Mucosa of gallbladder (tissue), 1 donor: ENCODE results near the gene KRTAP12-2. TPM values are rescaled to one million over a fixed set of nuclear protein-coding genes. Genes with fewer than 3 reads are reported as not detected.
"Not testable (repeated sequence)": the region's sequence is repeated elsewhere in the genome, so short reads cannot be mapped to it uniquely, and the experiment has no call there.

Experiments used
- DNase-seq: peaks from one replicate; pipeline ENCODE4 v3.0.0-alpha.2; 2020; ENCODE audit warnings: low spot score
- total RNA-seq: library from RNA; stranded (reverse); gene quantifications from one replicate; pipeline ENCODE4 v1.2.1, GENCODE V29; 2021
- donor health status: DM: no; HTN: no; CAD: no.

The KRTAP12-2 gene
- total RNA-seq, 1 donor from 2014 or later = not detected

- DNase-seq = no peak
Observed at GRCh38 chr21:44684483-44684882, 17.8 kb upstream of the KRTAP12-2 start.

DNA sequence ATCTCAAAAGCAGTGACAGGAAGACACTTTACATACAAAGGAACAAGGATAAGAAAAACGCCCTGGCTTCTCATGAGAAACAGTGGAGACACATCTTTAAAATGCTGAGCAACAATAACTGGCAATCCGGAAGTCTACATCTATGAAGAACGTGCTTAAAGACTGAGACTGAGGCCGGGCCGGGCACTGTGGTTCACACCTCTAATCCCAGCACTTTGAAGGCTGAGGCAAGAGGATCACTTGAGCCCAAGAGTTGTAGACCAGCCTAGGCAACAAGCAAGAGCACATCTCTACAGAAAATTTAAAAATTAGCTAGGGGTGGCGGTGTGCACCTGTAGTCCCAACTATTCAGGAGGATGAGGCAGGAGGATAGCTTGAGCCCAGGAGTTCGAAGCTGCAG is 17.4 kb upstream of the KRTAP12-2 start:
- no peak for DNase-seq

DNA sequence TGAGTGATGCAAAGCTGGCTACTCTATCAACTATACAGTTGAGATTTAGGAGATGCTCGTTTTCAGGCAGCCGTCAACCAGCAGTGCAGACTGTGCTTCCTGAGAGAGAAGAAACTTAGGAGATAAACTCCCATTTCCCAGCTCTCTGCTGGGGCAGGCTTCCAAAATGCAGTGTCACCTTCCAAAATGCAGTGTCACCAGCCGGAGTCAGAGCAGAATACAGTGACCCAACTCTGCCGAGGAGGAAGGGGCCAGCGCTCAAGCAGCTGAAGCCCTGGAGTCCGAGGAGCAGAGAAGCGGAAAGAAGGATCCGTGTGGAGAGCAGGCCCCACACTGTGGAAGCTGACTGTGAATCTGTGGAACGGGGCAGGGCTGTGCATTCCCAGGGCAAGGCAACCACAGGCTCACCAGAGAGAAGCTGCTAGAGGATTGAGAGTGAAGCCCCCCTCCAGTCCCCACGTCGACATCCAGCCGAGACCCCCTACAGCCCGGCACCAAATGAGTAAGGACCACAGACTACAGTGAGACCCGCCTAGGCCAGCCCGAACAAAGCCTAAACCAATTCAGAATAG is 15.9 kb upstream of the KRTAP12-2 start:
- no peak for DNase-seq

DNA sequence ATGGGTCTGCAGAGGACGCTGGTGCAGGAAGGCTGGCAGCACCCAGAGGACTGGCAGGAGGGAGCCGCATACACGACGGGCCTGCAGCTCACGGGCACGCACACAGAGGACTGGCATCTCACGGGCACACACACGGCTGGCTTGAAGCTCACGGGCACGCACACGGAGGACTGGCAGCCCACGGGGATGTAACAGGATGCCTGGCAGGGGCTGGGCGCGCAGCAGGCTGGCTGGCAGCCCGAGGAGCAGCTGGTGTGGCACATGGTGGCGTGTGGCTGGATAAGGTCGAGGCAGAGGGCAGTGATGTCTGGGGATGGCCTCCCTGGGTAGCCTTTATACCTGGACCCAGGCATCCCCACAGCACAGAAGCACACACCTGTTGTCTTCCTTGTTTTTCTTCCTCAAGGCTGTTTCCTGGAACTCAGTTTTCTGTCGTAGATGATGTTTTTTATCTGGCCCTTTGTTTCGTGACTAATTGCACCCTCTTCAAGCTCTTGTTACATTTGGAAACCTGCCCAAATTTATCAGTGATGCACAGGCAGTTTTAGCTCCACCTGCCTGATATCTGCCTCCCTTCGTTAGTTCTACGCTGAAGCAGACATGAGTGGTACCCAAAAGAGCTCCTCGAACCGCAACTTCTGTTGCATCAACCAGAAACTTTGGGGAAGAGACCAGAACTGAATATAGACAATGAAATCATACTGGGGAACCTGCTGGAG is 15.3 kb upstream of the KRTAP12-2 start, which contains the start of gene KRTAP12-1:
TSS of gene KRTAP12-1 (minus strand) at position 303 of the 719 bp plus-strand sequence. CDS start at position 263, 40 bp downstream.
- no peak for DNase-seq

GRCh38 chr21:44681152-44681551 is 14.4 kb upstream of the KRTAP12-2 start:
- no peak for DNase-seq

DNA sequence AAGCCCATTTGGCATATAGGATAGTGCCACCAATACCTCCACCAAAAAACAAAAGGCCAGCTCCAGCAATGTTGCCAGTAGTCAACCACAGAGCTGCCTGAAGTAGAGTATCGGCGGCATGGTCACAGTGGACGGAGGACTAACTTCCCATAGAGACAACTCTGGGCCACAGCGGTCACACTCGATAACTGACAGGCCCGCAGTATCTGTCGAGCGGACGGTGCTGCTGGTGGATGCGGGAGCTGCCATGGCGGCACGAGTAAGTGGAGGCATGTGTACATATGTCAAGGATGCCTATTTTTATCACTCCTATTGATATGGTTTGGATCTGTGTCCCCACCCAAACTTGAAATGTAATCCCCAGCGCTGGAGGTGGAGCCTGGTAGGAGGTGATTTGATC is 11.2 kb upstream of the KRTAP12-2 start:
- DNase-seq = no peak

- no peak for DNase-seq
Observed at GRCh38 chr21:44671911-44672310, 5.2 kb upstream of the KRTAP12-2 start.

DNA sequence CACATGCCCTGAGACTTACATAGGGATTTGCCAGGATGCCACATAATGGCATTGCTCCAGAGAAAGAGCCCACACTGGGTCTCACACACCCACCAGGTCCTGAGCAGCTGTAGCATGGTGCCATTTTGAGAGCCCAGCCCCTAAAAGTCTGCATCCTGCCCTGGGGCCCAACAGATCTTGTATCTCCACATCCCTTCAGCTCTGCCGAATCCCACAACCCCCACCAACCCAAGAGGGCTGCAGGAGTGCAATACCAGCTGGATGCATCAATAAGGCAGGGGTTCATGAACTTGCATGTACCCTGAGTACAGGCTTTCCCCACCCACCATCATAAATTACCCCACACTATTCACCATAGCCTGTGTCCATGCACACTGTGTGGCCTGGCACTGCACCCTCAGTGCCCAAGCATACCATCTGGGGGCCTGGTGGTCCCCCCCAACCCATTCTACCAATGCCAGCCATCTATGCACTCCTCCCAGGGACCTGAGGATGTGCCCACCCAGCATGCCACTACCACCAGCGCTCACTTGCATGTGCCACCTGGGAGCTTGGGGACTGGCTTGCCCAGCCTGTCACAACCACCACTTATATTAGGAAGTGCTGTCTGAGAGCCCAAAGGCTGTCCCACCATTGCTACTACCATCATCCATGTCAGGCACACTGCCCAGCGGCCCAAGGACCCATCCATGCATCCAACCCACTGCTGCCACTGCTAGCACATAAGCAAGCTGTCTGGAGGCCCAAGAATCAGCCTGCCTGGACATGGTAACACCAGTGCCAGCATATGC is 4.1 kb upstream of the KRTAP12-2 start:
- no peak for DNase-seq

GRCh38 chr21:44667612-44668011 is 885 bp upstream of the KRTAP12-2 start:
- no peak for DNase-seq

DNA sequence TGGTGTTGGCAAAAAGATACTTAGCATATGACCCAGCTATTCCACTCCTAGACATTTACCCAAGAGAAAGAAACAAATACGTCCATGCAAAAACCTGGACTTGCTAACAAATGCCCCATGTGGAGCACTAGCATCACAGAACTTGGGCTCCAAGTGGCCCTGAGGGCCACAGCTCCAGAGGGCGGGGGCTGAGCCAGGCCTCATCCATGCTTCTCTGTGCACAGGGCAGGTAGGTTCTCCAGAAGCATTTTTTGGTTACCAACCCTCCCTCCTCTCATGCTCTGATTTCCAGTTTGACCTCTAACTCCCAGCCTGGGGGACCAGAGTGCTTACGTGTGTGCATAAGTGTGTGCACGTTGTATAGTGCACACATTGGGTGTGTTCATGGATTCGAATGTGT is 2.0 kb downstream of the KRTAP12-2 start:
- DNase-seq = no peak

DNA sequence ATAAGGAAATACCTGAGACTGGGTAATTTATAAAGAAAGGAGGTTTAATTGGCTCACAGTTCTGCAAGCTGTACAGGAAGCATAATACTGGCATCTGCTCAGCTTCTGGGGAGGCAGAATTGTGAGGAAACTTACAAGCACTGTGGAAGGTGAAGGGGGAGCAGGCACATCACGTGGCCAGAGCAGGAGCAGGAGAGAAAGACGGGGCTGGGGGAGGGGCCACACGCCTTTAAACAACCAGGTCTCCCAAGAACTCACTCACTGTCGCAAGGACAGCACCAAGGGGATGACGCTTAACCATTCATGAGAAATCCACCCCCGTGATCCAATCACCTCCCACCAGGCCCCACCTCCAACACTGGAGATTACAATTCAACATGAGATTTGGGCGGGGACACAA is 5.2 kb downstream of the KRTAP12-2 start:
- not testable (repeated sequence) for DNase-seq

DNA sequence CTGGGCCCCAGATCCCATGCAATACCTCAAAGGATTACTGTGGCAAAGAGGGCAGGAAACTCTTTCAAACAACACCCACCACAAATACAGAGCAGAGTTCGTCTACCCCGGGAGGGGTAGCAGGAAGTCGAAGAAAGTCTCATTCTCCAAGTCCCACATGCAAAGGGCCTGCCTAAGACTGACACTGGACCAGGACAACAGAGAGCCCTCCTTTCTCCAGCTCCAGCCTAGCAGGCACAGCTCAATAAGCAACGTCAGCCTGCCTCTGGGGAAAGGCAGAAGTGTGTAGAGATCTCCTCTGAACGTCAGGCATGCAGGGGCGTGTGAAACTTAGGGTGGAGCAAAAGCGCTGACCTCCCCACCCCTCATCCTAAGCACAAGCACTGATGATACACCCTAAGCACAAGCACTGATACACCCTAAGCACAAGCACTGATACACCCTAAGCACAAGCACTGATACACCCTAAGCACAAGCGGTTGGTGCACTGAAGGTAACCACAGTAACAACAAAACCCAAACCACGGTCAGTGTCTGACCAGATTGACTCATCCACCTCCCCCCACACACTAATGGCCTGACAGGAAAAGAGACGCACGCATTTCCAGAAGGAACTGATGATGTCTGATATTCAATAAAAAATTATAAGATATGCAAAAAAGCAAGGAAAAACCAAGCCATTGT is 7.7 kb downstream of the KRTAP12-2 start:
- DNase-seq = no peak

DNA sequence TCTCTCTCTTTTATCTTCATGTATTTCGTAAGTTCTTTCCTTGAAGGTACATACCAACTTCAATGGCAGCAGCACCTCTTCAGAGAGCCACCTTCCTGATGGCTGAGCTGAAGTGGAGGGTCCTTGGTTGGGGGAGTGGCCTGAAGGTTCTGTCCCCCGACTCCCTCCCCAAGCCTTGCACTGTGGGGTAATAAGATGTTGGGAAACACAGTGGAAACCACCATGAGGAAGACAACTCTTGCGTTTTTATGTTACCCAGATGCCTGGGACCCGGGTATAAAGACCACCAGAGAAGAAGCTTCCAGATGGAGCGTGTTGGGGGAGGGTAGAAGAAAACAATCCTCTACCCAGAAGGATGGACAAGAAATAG is 8.2 kb downstream of the KRTAP12-2 start:
- no peak for DNase-seq

GRCh38 chr21:44657635-44658540 is 8.8 kb downstream of the KRTAP12-2 start, which contains the start of gene KRTAP12-3:
KRTAP12-3 (plus strand) TSS chr21:44657932; CDS start chr21:44657980, 48 bp downstream.
- no peak for DNase-seq

- no peak for DNase-seq
Observed at GRCh38 chr21:44656868-44657267, 9.9 kb downstream of the KRTAP12-2 start.

DNA sequence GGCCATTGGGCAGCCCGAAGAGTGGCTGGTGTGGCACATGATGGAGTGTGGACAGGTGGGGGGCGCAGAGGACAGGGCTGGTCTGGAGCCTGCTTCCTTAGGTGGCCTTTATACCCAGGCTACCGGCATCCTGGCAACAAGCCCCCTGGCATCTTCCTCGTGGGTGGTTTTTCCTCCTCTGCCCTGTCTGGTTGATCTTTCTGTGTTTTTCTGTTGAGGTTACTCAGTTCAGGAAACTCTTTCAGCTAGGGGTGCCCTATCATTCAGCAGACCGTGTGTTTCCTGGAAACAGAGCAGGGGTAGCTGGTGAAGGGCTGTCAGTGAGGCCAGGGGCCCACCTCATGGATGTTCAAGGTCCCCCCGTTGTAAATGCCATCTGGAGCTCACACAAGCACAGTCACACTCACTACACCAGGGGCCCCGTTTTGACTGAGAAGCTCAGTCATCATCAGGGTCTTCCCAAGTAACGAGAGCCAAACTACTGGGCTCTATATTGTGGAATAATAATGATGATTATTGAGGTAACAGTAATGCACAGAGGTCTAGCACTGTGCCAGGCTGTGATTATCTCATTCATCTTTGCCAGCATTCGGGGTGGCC is 12.1 kb downstream of the KRTAP12-2 start, which contains the start of gene KRTAP12-4:
TSS of gene KRTAP12-4 (minus strand) at position 84 of the 600 bp plus-strand sequence. CDS start at position 39, 45 bp downstream.
- DNase-seq = no peak

DNA sequence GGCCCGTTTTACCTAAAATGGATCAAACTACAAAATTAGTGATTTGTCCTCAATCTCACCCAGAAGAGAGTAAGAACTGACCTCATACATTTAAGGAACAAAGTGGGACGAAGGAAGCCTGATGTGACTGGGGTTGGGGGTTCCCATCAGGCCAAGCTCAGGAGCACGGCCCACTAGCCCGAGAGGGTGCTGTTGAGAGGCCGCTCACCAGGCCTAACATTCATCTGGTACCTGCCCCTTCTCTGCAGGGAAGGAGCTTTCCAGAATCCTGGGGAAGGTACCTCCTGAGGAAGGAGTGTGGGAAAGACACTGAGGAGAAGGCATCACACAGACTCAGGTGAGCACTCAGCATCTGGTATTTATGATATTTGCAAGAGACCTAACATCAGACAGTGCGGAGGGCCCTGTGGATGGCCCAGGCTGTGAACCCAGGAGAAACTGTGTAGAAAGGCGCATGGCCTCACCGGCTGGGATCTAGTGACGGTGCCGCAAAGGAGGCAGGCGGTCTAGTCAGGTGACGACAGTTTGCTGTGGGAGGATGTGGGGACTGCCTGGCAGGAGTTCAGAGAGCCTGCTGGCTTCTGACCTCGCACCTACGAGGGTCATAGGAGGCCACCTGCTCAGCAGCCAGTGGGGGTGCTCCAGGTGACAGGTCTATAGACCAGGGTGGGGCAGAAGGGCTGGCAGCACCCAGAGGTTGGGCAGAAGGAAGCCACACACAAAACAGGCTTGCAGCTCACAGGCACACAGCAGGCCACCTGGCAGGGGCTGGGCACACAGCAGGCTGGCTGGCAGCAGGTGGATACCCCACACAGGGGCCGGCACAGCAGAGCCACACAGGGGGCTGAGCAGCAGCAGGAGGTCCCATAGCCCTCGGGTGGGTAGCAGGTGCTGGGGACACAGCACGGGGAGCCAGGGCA is 12.8 kb downstream of the KRTAP12-2 start:
- no peak for DNase-seq

DNA sequence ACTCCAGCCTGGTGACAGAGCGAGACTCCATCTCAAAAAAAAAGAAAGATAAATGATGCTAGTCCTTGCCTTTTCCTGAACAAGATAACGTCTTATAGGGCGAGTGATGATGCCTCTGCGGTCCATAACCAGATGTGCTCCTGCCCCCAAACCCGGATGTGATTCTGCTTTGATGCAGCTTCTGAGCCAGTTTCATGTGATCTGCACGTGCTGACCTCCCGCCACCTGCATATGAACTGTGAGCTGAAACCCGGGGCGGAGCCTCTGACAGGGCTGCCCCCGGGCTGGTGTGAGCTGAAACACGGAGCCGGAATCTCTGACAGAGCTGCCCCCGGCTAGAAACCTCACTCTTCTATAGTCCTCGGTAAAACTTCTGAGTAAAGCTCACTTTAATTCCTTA is 13.6 kb downstream of the KRTAP12-2 start:
- no peak for DNase-seq

GRCh38 chr21:44650973-44651675 is 15.6 kb downstream of the KRTAP12-2 start:
- DNase-seq = no peak
